Smooth muscle cell (in vitro differentiated cells): ENCODE results near the gene USP49. TPM values are rescaled to one million over a fixed set of nuclear protein-coding genes. Genes with fewer than 3 reads are reported as not detected.

Experiments used
- DNase-seq: peaks from one replicate; lab custom pipeline; 2025; ENCODE audit not compliant: unreplicated experiment; lab: John Stamatoyannopoulos, UW
- H2AFZ ChIP-seq: fragments of 200-600 bp; sonication (generic); 2 replicates; pipeline ENCODE4 v1.6.0; 2016; ENCODE audit warnings: antibody characterized with exemption, low read depth, mild to moderate bottlenecking
- H3F3A ChIP-seq: fragments of 200-600 bp; sonication (generic); 2 replicates; pipeline ENCODE4 v1.6.0; 2017; ENCODE audit warnings: antibody characterized with exemption, low read depth
- H3K27ac ChIP-seq: fragments of 200-600 bp; sonication (generic); 2 replicates; pipeline ENCODE4 v1.5.1; 2016; ENCODE audit warnings: low read depth, mild to moderate bottlenecking
- H3K27me3 ChIP-seq: fragments of 200-600 bp; sonication (generic); 2 replicates; pipeline ENCODE4 v1.6.1; 2016; ENCODE audit warnings: low read depth, mild to moderate bottlenecking
- H3K36me3 ChIP-seq: fragments of 200-600 bp; sonication (generic); 2 replicates; pipeline ENCODE4 v1.5.1; 2016; ENCODE audit warnings: low read depth
- H3K4me1 ChIP-seq: fragments of 200-600 bp; sonication (generic); 2 replicates; pipeline ENCODE4 v1.5.1; 2016; ENCODE audit warnings: low read depth
- H3K4me2 ChIP-seq: fragments of 200-600 bp; sonication (generic); 2 replicates; pipeline ENCODE4 v1.6.0; 2016; ENCODE audit warnings: mild to moderate bottlenecking
- H3K4me3 ChIP-seq: fragments of 200-600 bp; sonication (generic); 2 replicates; pipeline ENCODE4 v1.5.1; 2016; ENCODE audit warnings: mild to moderate bottlenecking
- H3K79me2 ChIP-seq: fragments of 200-600 bp; sonication (generic); 2 replicates; pipeline ENCODE4 v1.6.0; 2016; ENCODE audit warnings: low read depth, mild to moderate bottlenecking
- H3K9ac ChIP-seq: fragments of 200-600 bp; sonication (generic); 2 replicates; pipeline ENCODE4 v1.6.0; 2016; ENCODE audit warnings: low read depth
- H3K9me3 ChIP-seq: fragments of 200-600 bp; sonication (generic); replicated peaks from 2 replicates; pipeline ENCODE4 v1.5.1; 2016; ENCODE audit warnings: low read depth
- H4K20me1 ChIP-seq: fragments of 200-600 bp; sonication (generic); 2 replicates; pipeline ENCODE4 v1.6.0; 2016; ENCODE audit warnings: low read depth
- CTCF ChIP-seq: fragments of 200-600 bp; sonication (generic); IDR thresholded peaks from 2 replicates; pipeline ENCODE4 v1.5.1; 2017; ENCODE audit warnings: borderline replicate concordance, mild to moderate bottlenecking, antibody characterized with exemption; ENCODE audit not compliant: insufficient read depth, poor library complexity, severe bottlenecking
- whole genome bisulfite sequencing: methylation state at CpG from one replicate; pipeline ENCODE4 v1.1.7; 2016; ENCODE audit warnings: low lambda C conversion rate; 5-methylcytosine and 5-hydroxymethylcytosine counted together
- polyA plus RNA-seq: library from polyadenylated mRNA; unstranded; fragments of >200 nt; fragmentation: Nextera tagmentation; extraction: Ambion mirVana; gene quantifications from 2 replicates; pipeline ENCODE4 v1.2.1, GENCODE V29; 2016
- total RNA-seq: library from RNA; depleted of rRNA; stranded (reverse); fragments of >200 nt; gene quantifications from 2 replicates; pipeline ENCODE4 v1.2.3, GENCODE V29; 2014

The USP49 gene
- total and polyA plus RNA-seq, 2 experiments from 2014 or later, result 1.9 to 5.2 TPM

GRCh38 chr6:41826343-41827022 lies 68.7 kb downstream of the USP49 start:
- DNase-seq, result no peak
- Histone ChIP-seq H3K4me1 (no peaks in the 10 kb centered on the region), H3K9ac (no peak overlapping the region), H3K79me2 (no peaks in the 10 kb centered on the region), H2AFZ (no peak overlapping the region), H4K20me1 (no peaks in the 10 kb centered on the region), H3K9me3 (no peaks in the 10 kb centered on the region), H3K4me3 (no peak overlapping the region), H3K27me3 (no peaks in the 10 kb centered on the region), H3K36me3 (no peaks in the 10 kb centered on the region), H3F3A (no peaks in the 10 kb centered on the region), H3K27ac (no peak overlapping the region), H3K4me2 (no peak overlapping the region)
- 89% methylated on average over 2 of the region's 2 CpGs for WGBS
- TF ChIP-seq CTCF, result no peak

- H3K4me1 ChIP-seq, result no peaks in the 10 kb centered on the region
- H3K27ac ChIP-seq, result no peak overlapping the region
- no peak overlapping the region for H3K4me3 ChIP-seq
- TF ChIP-seq CTCF, result no peak
- H3K36me3 ChIP-seq, result no peaks in the 10 kb centered on the region
- H4K20me1 ChIP-seq, result no peaks in the 10 kb centered on the region
- H3K9me3 ChIP-seq, result no peaks in the 10 kb centered on the region
- no peaks in the 10 kb centered on the region for H3F3A ChIP-seq
- no peak for DNase-seq
- no peak overlapping the region for H3K9ac ChIP-seq
- no peak overlapping the region for H2AFZ ChIP-seq
- 75% methylated on average over 13 of the region's 13 CpGs for WGBS
- H3K79me2 ChIP-seq, result no peaks in the 10 kb centered on the region
- no peaks in the 10 kb centered on the region for H3K27me3 ChIP-seq
- H3K4me2 ChIP-seq, result no peak overlapping the region
Measured at GRCh38 chr6:41824571-41825569, 70.3 kb downstream of the USP49 start.

DNA sequence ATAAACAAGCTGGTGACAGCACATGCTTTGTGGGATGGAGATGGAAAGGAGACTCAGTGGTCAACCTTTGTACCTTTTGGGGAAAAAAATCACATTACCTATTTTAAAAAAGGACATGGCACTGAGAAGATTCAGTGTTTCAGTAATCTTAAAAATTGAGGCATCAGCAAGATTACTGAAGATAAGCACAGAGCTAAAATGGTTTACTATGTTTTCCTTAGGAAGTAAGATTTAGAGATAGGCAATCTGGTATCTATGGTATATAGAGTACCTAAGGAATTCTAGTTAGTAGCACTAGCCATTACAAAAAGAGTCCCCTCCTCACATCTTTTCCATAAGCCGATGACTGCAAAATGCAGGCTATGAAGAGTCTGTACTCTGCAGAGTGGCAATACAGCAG lies 72.0 kb downstream of the USP49 start:
- H2AFZ ChIP-seq, result no peak overlapping the region
- H3K79me2 ChIP-seq, result no peaks in the 10 kb centered on the region
- DNase-seq, result no peak
- H3K4me1 ChIP-seq, result no peaks in the 10 kb centered on the region
- no peaks in the 10 kb centered on the region for H3F3A ChIP-seq
- H3K27me3 ChIP-seq, result no peaks in the 10 kb centered on the region
- no peak for TF ChIP-seq CTCF
- H3K4me3 ChIP-seq, result no peak overlapping the region
- H3K36me3 ChIP-seq, result no peaks in the 10 kb centered on the region
- H3K9me3 ChIP-seq, result no peaks in the 10 kb centered on the region
- 92% methylated on average over 1 of the region's 1 CpG for WGBS
- H3K9ac ChIP-seq, result no peak overlapping the region
- no peak overlapping the region for H3K27ac ChIP-seq
- H4K20me1 ChIP-seq, result no peaks in the 10 kb centered on the region
- H3K4me2 ChIP-seq, result no peak overlapping the region
